Neuronal stem cell (in vitro differentiated cells): ENCODE data around the gene BMF.

Experiments used
- DNase-seq: peaks from one replicate; pipeline ENCODE4 v3.0.0-alpha.2; 2013; ENCODE audit warnings: low spot score
- H2AFZ ChIP-seq: one replicate; pipeline ENCODE4 v1.6.1; 2013; ENCODE audit warnings: mild to moderate bottlenecking, low read length, inconsistent platforms
- H2AK5ac ChIP-seq: 2 replicates; pipeline ENCODE4 v1.6.1; 2013; ENCODE audit warnings: low read depth, mild to moderate bottlenecking, inconsistent platforms, low read length, moderate library complexity, mixed read lengths
- H2BK120ac ChIP-seq: 2 replicates; pipeline ENCODE4 v1.6.1; 2013; ENCODE audit warnings: low read depth, mild to moderate bottlenecking, inconsistent platforms, low read length, moderate library complexity, mixed read lengths
- H2BK12ac ChIP-seq: one replicate; pipeline ENCODE4 v1.6.1; 2013; ENCODE audit warnings: low read length, inconsistent platforms
- H2BK15ac ChIP-seq: 2 replicates; pipeline ENCODE4 v1.6.1; 2013; ENCODE audit warnings: mild to moderate bottlenecking, low read length, inconsistent platforms, mixed read lengths
- H2BK5ac ChIP-seq: one replicate; pipeline ENCODE4 v1.6.1; 2013; ENCODE audit warnings: inconsistent platforms, mild to moderate bottlenecking, low read length, moderate library complexity
- H3K14ac ChIP-seq: one replicate; pipeline ENCODE4 v1.6.1; 2013; ENCODE audit warnings: low read length, inconsistent platforms
- H3K18ac ChIP-seq: 2 replicates; pipeline ENCODE4 v1.6.1; 2013; ENCODE audit warnings: low read length, inconsistent platforms
- H3K23ac ChIP-seq: 2 replicates; pipeline ENCODE4 v1.6.1; 2013; ENCODE audit warnings: low read depth, mild to moderate bottlenecking, mixed read lengths, low read length, inconsistent platforms; ENCODE audit not compliant: poor library complexity
- H3K27ac ChIP-seq: replicated peaks from 3 replicates; pipeline ENCODE4 v1.5.1; 2013; ENCODE audit warnings: low read length, inconsistent platforms
- H3K27me3 ChIP-seq, 3 experiments: 2 replicates each; pipeline ENCODE4 v1.6.1; 2013; ENCODE audit warnings: low read length in 3 of 3, mild to moderate bottlenecking in 2 of 3, inconsistent platforms in 1 of 3, low read depth in 1 of 3, mixed read lengths in 1 of 3, moderate library complexity in 1 of 3; ENCODE audit not compliant: control insufficient read depth in 3 of 3, insufficient read depth in 3 of 3
- H3K36me3 ChIP-seq, 2 donors: replicated peaks in 1 of 2; 2 replicates each; pipeline ENCODE4 v1.6.1; 2013; ENCODE audit warnings: low read length in 2 of 2; ENCODE audit not compliant: control insufficient read depth in 2 of 2, insufficient read depth in 2 of 2
- H3K4ac ChIP-seq: 2 replicates; pipeline ENCODE4 v1.6.1; 2013; ENCODE audit warnings: inconsistent platforms, mild to moderate bottlenecking, low read length, moderate library complexity
- H3K4me1 ChIP-seq, 2 donors: 1 replicate in 1 of 2; 2 replicates in 1 of 2; pipeline ENCODE4 v1.6.1; 2013; ENCODE audit warnings: low read length in 2 of 2, low read depth in 1 of 2; ENCODE audit not compliant: control insufficient read depth in 2 of 2, insufficient read depth in 1 of 2
- H3K4me2 ChIP-seq: one replicate; pipeline ENCODE4 v1.6.1; 2013; ENCODE audit warnings: mild to moderate bottlenecking, low read length, inconsistent platforms; ENCODE audit not compliant: insufficient read depth, poor library complexity, severe bottlenecking
- H3K4me3 ChIP-seq, 2 donors: 2 replicates each; pipeline ENCODE4 v1.5.1; 2013; ENCODE audit warnings: low read length in 2 of 2, mild to moderate bottlenecking in 2 of 2, inconsistent platforms in 1 of 2, moderate library complexity in 1 of 2
- H3K79me1 ChIP-seq: one replicate; pipeline ENCODE4 v1.6.1; 2013; ENCODE audit warnings: low read depth, mild to moderate bottlenecking, inconsistent platforms, low read length, moderate library complexity
- H3K9ac ChIP-seq: one replicate; pipeline ENCODE4 v1.6.1; 2013; ENCODE audit warnings: mild to moderate bottlenecking, low read depth, low read length, inconsistent platforms; ENCODE audit not compliant: poor library complexity
- H3K9me3 ChIP-seq, 2 donors: replicated peaks in 1 of 2; 2 replicates each; pipeline versions ENCODE3 to v1.6.1; 2013; ENCODE audit warnings: low read length in 2 of 2, mild to moderate bottlenecking in 2 of 2, inconsistent platforms in 1 of 2, low read depth in 1 of 2, mixed read lengths in 1 of 2, moderate library complexity in 1 of 2; ENCODE audit not compliant: control insufficient read depth in 2 of 2, insufficient read depth in 1 of 2
- H4K8ac ChIP-seq: one replicate; pipeline ENCODE4 v1.6.1; 2013; ENCODE audit warnings: low read depth, mild to moderate bottlenecking, inconsistent platforms, low read length, moderate library complexity
- H4K91ac ChIP-seq: one replicate; pipeline ENCODE4 v1.6.1; 2013; ENCODE audit warnings: low read length, low read depth, mild to moderate bottlenecking, inconsistent platforms; ENCODE audit not compliant: poor library complexity
- whole genome bisulfite sequencing, 2 donors: extraction: QIAGEN DNeasy Blood & Tissue Kit; methylation state at CpG; one replicate each; pipeline ENCODE4 v1.1.7; 2013; ENCODE audit warnings: missing lambda C conversion rate in 2 of 2, mixed read lengths in 1 of 2; ENCODE audit not compliant: insufficient read length in 2 of 2, insufficient replicate concordance in 1 of 2; ENCODE audit errors: extremely low coverage in 2 of 2; 5-methylcytosine and 5-hydroxymethylcytosine counted together

Gene BMF

DNA sequence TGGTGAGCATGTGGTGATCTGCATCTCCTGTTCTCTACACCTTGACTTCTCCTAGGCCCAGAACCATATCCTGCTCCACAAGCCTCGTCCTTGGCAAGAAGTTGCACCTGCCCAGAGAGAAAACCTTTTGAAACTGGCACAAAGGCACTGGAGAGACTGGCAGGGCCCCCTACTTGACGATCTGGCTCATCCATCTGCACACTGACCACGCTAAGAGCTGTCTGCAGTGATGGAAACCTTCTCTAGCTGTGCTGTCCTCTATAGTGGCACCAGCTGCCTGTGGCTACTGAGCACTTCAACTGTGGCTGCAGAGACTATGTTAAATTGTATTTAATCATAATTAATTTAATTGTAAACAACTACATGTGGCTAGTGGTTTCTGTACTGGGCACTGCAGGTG is 43.5 kb downstream of the BMF start:
- H3K9ac ChIP-seq = no peak overlapping the region

GRCh38 chr15:40064231-40064894 is 44.3 kb downstream of the BMF start:
- Histone ChIP-seq H4K8ac (no peak overlapping the region), H2BK12ac (no peak overlapping the region), H3K4me1 (peaks cover 7 to 13% of the 10 kb centered on the region in 2 donors), H3K9me3 (no peaks in the 10 kb centered on the region), H2AK5ac (no peak overlapping the region), H2BK5ac (no peak overlapping the region), H3K23ac (no peak overlapping the region), H3K4me2 (no peak overlapping the region), H3K14ac (no peak overlapping the region), H2BK15ac (no peak overlapping the region), H3K79me1 (no peaks in the 10 kb centered on the region), H2AFZ (no peak overlapping the region), H3K18ac (no peak overlapping the region), H3K4ac (no peak overlapping the region), H3K27ac (no peak overlapping the region), H4K91ac (no peak overlapping the region), H3K4me3 (no peak overlapping the region), H3K27me3 (no peaks in the 10 kb centered on the region), H3K36me3 (peaks cover 0 to 1% of the 10 kb centered on the region in 2 donors), H2BK120ac (no peak overlapping the region), H3K9ac (no peak overlapping the region)
- no peak for DNase-seq
- WGBS, 2 donors = no CpG with 5 or more reads among the region's 8 CpGs

More for the DNA sequence above, 43.5 kb downstream of the BMF start:
- no peak overlapping the region for H3K4me3 ChIP-seq
- no peak overlapping the region for H2AFZ ChIP-seq
- H2BK120ac ChIP-seq = no peak overlapping the region
- no peak overlapping the region for H3K23ac ChIP-seq
- H3K27me3 ChIP-seq = no peaks in the 10 kb centered on the region
- H3K79me1 ChIP-seq = no peaks in the 10 kb centered on the region
- no peak overlapping the region for H3K27ac ChIP-seq
- no peak overlapping the region for H4K8ac ChIP-seq
- H3K4ac ChIP-seq = no peak overlapping the region
- no peak overlapping the region for H3K14ac ChIP-seq
- H3K4me2 ChIP-seq = no peak overlapping the region
- DNase-seq = no peak
- H3K4me1 ChIP-seq = peaks cover 12 to 19% of the 10 kb centered on the region in 2 donors
- no peak overlapping the region for H2BK15ac ChIP-seq
- no peak overlapping the region for H3K18ac ChIP-seq
- H3K9me3 ChIP-seq = no peaks in the 10 kb centered on the region
- no CpG with 5 or more reads among the region's 3 CpGs for WGBS, 2 donors
- H4K91ac ChIP-seq = no peak overlapping the region
- no peak overlapping the region for H2AK5ac ChIP-seq
- no peak overlapping the region for H2BK5ac ChIP-seq
- H3K36me3 ChIP-seq = peaks cover 0 to 1% of the 10 kb centered on the region in 2 donors
- no peak overlapping the region for H2BK12ac ChIP-seq

- no peak overlapping the region for H3K4ac ChIP-seq
- no peak overlapping the region for H4K91ac ChIP-seq
- H4K8ac ChIP-seq = no peak overlapping the region
- peak overlapping the region; percentile 24 for H2AK5ac ChIP-seq
- peaks cover 2 to 7% of the 10 kb centered on the region in 2 donors for H3K4me1 ChIP-seq
- no peak overlapping the region for H2AFZ ChIP-seq
- no peak for DNase-seq
- peaks cover 0 to 1% of the 10 kb centered on the region in 2 donors for H3K36me3 ChIP-seq
- no peak overlapping the region for H3K4me3 ChIP-seq
- H3K27me3 ChIP-seq = no peaks in the 10 kb centered on the region
- no peak overlapping the region for H2BK15ac ChIP-seq
- H3K9ac ChIP-seq = no peak overlapping the region
- H2BK5ac ChIP-seq = no peak overlapping the region
- H3K14ac ChIP-seq = no peak overlapping the region
- no CpG with 5 or more reads among the region's 2 CpGs for WGBS, 2 donors
- no peak overlapping the region for H2BK12ac ChIP-seq
- H2BK120ac ChIP-seq = no peak overlapping the region
- H3K18ac ChIP-seq = peak overlapping the region; percentile 79
- no peak overlapping the region for H3K4me2 ChIP-seq
- no peaks in the 10 kb centered on the region for H3K9me3 ChIP-seq
- H3K27ac ChIP-seq = no peak overlapping the region
- H3K79me1 ChIP-seq = no peaks in the 10 kb centered on the region
- H3K23ac ChIP-seq = peak overlapping the region; percentile 27
These were observed 45.1 kb downstream of the BMF start for GRCh38 chr15:40063563-40064011.

- DNase-seq = no peak
- Histone ChIP-seq H3K4me1 (peaks cover 2 to 5% of the 10 kb centered on the region in 2 donors), H4K91ac (no peak overlapping the region), H3K4ac (no peak overlapping the region), H2BK15ac (no peak overlapping the region), H3K27me3 (no peaks in the 10 kb centered on the region), H2BK12ac (no peak overlapping the region), H2AFZ (no peak overlapping the region), H3K18ac (peak overlapping the region; percentile 79), H3K4me2 (no peak overlapping the region), H3K9ac (no peak overlapping the region), H3K36me3 (peaks cover 0 to 1% of the 10 kb centered on the region in 2 donors), H3K23ac (peak overlapping the region; percentile 27), H3K9me3 (no peaks in the 10 kb centered on the region), H3K4me3 (no peak overlapping the region), H2AK5ac (peak overlapping the region; percentile 24), H3K79me1 (no peaks in the 10 kb centered on the region), H2BK120ac (no peak overlapping the region), H4K8ac (no peak overlapping the region), H3K27ac (no peak overlapping the region), H2BK5ac (no peak overlapping the region), H3K14ac (no peak overlapping the region)
- no CpG with 5 or more reads among the region's 10 CpGs for WGBS, 2 donors
These were observed 45.7 kb downstream of the BMF start for GRCh38 chr15:40062816-40063562.
